Suprapubic skin (tissue), 4 donors: ENCODE measurements around the gene ABCF2.

Experiments
- CTCF ChIP-seq, 2 donors: fragments of 200-600 bp in 1 of 2; fragments of 450-650 bp in 1 of 2; sonication (generic) in 1 of 2; IDR thresholded peaks; one replicate each; pipeline ENCODE4 v1.5.1; 2016 to 2019; ENCODE audit warnings: antibody characterized with exemption in 2 of 2, mild to moderate bottlenecking in 1 of 2, moderate library complexity in 1 of 2
- EP300 ChIP-seq: sonication (generic); formaldehyde crosslinking; IDR thresholded peaks from one replicate; pipeline ENCODE4 v1.6.1; 2017; ENCODE audit warnings: antibody characterized with exemption
- POLR2A ChIP-seq, 2 donors: fragments of 450-650 bp; IDR thresholded peaks; one replicate each; pipeline ENCODE4 v1.6.1; 2017; ENCODE audit warnings: antibody characterized with exemption in 2 of 2, mild to moderate bottlenecking in 2 of 2, moderate library complexity in 2 of 2
- POLR2AphosphoS5 ChIP-seq, 3 donors: sonication (generic); formaldehyde crosslinking; IDR thresholded peaks; one replicate each; pipeline ENCODE4 v1.6.1; 2017; ENCODE audit warnings: antibody characterized with exemption in 3 of 3

GRCh38 chr7:151237244-151238189 lies 10.5 kb upstream of the ABCF2 start:
- TF ChIP-seq POLR2A (IDR thresholded peaks at IDR 0.05) = no peak
- no peak for TF ChIP-seq POLR2AphosphoS5 (IDR thresholded peaks at IDR 0.05)
- no peak for TF ChIP-seq CTCF (IDR thresholded peaks at IDR 0.05)
- TF ChIP-seq EP300 = no peak
